ENCODE measurements around the gene DNMT3B. TPM values are rescaled to one million over a fixed set of nuclear protein-coding genes. Genes with fewer than 3 reads are reported as not detected.

The DNMT3B gene
- total and polyA plus RNA-seq, 9 of the 15 experiments (the other 6 are each of a cell fraction or from before 2014, with no cell fraction given), result 9.3 to 74.8 (median 49.1) TPM

DNA sequence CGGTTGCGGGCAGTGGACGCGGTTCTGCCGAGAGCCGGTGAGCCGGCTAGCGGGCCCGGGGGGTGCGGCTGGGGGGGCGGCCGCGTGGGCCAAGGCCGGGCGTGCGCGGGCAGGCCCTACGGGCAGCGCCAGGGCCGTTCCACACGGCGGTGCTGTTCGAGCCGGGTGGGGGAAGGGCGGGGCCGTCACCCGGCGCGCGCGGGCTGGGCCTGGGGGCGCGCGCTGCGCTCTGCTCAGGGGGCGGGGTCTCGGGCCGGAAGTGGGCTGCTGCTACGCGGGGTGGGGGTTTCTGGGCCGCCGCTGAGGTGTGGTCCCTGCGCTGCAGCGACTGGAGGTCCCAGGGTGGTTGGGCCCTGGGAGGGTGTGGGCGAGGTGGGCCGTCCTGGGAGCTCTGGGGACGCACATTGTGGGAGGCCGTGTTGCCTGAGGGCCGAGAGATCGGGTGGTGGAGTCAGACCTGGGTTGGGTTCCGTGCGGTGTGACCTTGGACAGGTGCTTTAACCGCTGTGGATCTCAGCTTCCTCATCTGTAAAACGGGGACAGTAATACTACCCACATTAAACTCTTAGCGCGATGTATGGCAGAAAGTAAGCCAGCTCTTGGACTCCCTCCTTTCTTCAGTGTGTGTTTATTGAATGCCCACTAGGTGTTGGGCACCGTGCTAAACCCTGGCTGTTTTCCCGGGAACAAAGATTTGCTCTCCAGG, 58.0 kb downstream of the DNMT3B start (continued):
- TF ChIP-seq, protein P1, sequence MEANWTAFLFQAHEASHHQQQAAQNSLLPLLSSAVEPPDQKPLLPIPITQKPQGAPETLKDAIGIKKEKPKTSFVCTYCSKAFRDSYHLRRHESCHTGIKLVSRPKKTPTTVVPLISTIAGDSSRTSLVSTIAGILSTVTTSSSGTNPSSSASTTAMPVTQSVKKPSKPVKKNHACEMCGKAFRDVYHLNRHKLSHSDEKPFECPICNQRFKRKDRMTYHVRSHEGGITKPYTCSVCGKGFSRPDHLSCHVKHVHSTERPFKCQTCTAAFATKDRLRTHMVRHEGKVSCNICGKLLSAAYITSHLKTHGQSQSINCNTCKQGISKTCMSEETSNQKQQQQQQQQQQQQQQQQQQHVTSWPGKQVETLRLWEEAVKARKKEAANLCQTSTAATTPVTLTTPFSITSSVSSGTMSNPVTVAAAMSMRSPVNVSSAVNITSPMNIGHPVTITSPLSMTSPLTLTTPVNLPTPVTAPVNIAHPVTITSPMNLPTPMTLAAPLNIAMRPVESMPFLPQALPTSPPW (CRISPR knock-in tag; IDR thresholded peaks at IDR 0.05), result peak; percentile 93
- TF ChIP-seq ZBTB7A (IDR thresholded peaks at IDR 0.05; ENCODE audit: borderline replicate concordance, control insufficient read depth, low read depth, low read length) (peak; percentile 95), ETV1 (tag; conservative IDR thresholded peaks at IDR 0.05; ENCODE audit: low read depth) (0 out of 2 replicates have a peak, but pooled peaks have one; percentile 65), PCBP1 (IDR thresholded peaks at IDR 0.05; ENCODE audit: low read depth, low read length, poor library complexity, severe bottlenecking) (peak; percentile 38), RB1 (IDR thresholded peaks at IDR 0.05; ENCODE audit: low read depth) (peak; percentile 84), EGR1 (conservative IDR thresholded peaks at IDR 0.05) (peak; percentile 60; the same call in 1 of the 2 replicates), SAFB2 (IDR thresholded peaks at IDR 0.05; ENCODE audit: borderline replicate concordance, low read depth, low read length, severe bottlenecking) (no peak), NR1H2 (CRISPR knock-in tag; IDR thresholded peaks at IDR 0.05) (peak; percentile 61; the same call in 1 of the 2 replicates), STAG1 (CRISPR knock-in tag; IDR thresholded peaks at IDR 0.05; ENCODE audit: borderline replicate concordance) (peak; percentile 33; the same call in 1 of the 2 replicates), ZFX (CRISPR knock-in tag; IDR thresholded peaks at IDR 0.05) (peak; percentile 76), BMI1 (IDR thresholded peaks at IDR 0.05; ENCODE audit: low read length) (no peak), CREBBP (IDR thresholded peaks at IDR 0.05; ENCODE audit: low read depth, low read length) (no peak), GTF2A2 (tag; IDR thresholded peaks at IDR 0.05) (no peak), RBM25 (IDR thresholded peaks at IDR 0.05; ENCODE audit: low read depth, low read length, severe bottlenecking) (peak; percentile 81), SAP30 (IDR thresholded peaks at IDR 0.05; ENCODE audit: borderline replicate concordance, insufficient read depth, low read depth, low read length, poor library complexity, severe bottlenecking) (peak; percentile 36), HDGF (IDR thresholded peaks at IDR 0.05) (peak; percentile 28; the same call in 1 of the 2 replicates), OTX1 (CRISPR knock-in tag; IDR thresholded peaks at IDR 0.05) (0 out of 2 replicates have a peak, but pooled peaks have one; percentile 26), RBM22 (IDR thresholded peaks at IDR 0.05; ENCODE audit: low read depth, low read length, poor library complexity, severe bottlenecking) (peak; percentile 38), RFX7 (CRISPR knock-in tag; IDR thresholded peaks at IDR 0.05) (no peak), CREM (IDR thresholded peaks at IDR 0.05; ENCODE audit: low read depth) (peak; percentile 57), L3MBTL2 (IDR thresholded peaks at IDR 0.05) (no peak), TEAD1 (CRISPR knock-in tag; IDR thresholded peaks at IDR 0.05) (0 out of 4 replicates have a peak, but pooled peaks of 1 of the 2 experiments have one; percentile 14), ZNF175 (CRISPR knock-in tag; IDR thresholded peaks at IDR 0.05; ENCODE audit: low read depth) (no peak)
- TF ChIP-seq, protein P2, sequence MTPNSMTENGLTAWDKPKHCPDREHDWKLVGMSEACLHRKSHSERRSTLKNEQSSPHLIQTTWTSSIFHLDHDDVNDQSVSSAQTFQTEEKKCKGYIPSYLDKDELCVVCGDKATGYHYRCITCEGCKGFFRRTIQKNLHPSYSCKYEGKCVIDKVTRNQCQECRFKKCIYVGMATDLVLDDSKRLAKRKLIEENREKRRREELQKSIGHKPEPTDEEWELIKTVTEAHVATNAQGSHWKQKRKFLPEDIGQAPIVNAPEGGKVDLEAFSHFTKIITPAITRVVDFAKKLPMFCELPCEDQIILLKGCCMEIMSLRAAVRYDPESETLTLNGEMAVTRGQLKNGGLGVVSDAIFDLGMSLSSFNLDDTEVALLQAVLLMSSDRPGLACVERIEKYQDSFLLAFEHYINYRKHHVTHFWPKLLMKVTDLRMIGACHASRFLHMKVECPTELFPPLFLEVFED (CRISPR knock-in tag; conservative IDR thresholded peaks at IDR 0.05), result 0 out of 2 replicates have a peak, but pooled peaks have one; percentile 45
- TF ChIP-seq, protein P3, sequence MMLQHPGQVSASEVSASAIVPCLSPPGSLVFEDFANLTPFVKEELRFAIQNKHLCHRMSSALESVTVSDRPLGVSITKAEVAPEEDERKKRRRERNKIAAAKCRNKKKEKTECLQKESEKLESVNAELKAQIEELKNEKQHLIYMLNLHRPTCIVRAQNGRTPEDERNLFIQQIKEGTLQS (IDR thresholded peaks at IDR 0.05), result no peak
- TF ChIP-seq, protein P3 (CRISPR knock-in tag; conservative IDR thresholded peaks at IDR 0.05), result no peak

Measured in K562 (cell line).